Ascending aorta (tissue), 2 donors: ENCODE data around the gene NMUR2. TPM values are rescaled to one million over a fixed set of nuclear protein-coding genes. Genes with fewer than 3 reads are reported as not detected.

Source experiments
- DNase-seq, 2 donors: peaks; one replicate each; pipeline ENCODE4 v3.0.0-alpha.2; 2019; ENCODE audit warnings: low spot score in 2 of 2
- H3K27ac ChIP-seq, 2 donors: fragments of 200-600 bp; sonication (generic); one replicate each; pipeline ENCODE4 v1.5.1; 2016 to 2017; ENCODE audit warnings: mild to moderate bottlenecking in 1 of 2
- H3K27me3 ChIP-seq: fragments of 200-600 bp; sonication (generic); one replicate; pipeline ENCODE4 v1.5.1; 2017
- H3K36me3 ChIP-seq, 2 donors: fragments of 200-600 bp; sonication (generic); one replicate each; pipeline ENCODE4 v1.5.1; 2016
- H3K4me1 ChIP-seq, 2 donors: fragments of 200-600 bp; sonication (generic); one replicate each; pipeline ENCODE4 v1.5.1; 2016 to 2017; ENCODE audit warnings: mild to moderate bottlenecking in 1 of 2
- H3K4me3 ChIP-seq, 2 donors: fragments of 200-600 bp; sonication (generic); one replicate each; pipeline ENCODE4 v1.5.1; 2016 to 2017; ENCODE audit warnings: mild to moderate bottlenecking in 1 of 2
- H3K9me3 ChIP-seq, 2 donors: fragments of 200-600 bp; sonication (generic); one replicate each; pipeline ENCODE4 v1.5.1; 2016
- intact Hi-C: fragments of 100-400 bp; cut with DNase I; formaldehyde crosslinking; loops from one replicate; pipeline ENCODE4 v1.15.1; 2023
- total RNA-seq: library from RNA; depleted of rRNA; stranded (reverse); fragments of >200 nt; gene quantifications from one replicate; pipeline ENCODE4 v1.1.0, GENCODE V29; 2016
- TF ChIP-seq, protein P1 (sequence below), 3 experiments: fragments of 200-600 bp in 2 of 3; fragments of 450-650 bp in 1 of 3; sonication (generic) in 2 of 3; IDR thresholded peaks; one replicate each; pipeline ENCODE4 v1.5.1; 2016 to 2019; ENCODE audit warnings: antibody characterized with exemption in 3 of 3, mild to moderate bottlenecking in 1 of 3, moderate library complexity in 1 of 3

Gene NMUR2
- total RNA-seq, 1 donor from 2014 or later, result not detected

DNA sequence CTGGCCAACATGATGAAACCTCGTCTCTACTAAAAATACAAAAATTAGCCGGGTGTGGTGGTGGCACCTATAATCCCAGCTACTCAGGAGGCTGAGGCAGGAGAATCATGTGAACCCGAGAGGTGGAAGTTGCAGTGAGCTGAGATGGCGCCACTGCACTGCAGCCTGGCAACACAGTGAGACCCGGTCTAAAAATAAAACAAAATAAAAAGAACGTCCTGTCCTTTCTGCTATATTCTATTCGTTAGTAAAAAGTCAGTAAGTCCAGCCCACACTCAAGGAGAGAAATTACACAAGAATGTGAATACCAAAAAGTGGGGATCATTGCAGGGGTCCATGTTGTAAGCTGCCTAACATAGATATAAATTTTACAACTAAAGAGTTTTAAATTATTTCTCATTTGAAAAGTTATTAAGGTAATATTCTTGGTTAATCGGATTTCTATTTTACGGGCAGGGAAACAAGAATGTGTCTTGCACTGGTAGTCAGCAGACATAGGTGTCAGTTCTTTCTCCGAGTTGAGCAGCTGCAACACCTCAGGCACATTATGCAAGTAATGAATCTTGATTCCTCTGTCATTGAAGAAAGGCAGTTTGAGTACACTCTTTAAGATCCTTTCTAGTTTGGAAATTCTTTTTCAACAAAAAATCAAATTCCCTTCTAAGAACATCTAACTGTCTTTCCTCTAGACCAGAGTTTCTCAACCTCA, 24.5 kb downstream of the NMUR2 start:
- Histone ChIP-seq H3K36me3 (no peaks in the 10 kb centered on the region), H3K9me3 (no peaks in the 10 kb centered on the region), H3K27ac (no peak overlapping the region), H3K4me3 (no peak overlapping the region), H3K4me1 (no peaks in the 10 kb centered on the region), H3K27me3 (no peaks in the 10 kb centered on the region)
- TF ChIP-seq, protein P1, sequence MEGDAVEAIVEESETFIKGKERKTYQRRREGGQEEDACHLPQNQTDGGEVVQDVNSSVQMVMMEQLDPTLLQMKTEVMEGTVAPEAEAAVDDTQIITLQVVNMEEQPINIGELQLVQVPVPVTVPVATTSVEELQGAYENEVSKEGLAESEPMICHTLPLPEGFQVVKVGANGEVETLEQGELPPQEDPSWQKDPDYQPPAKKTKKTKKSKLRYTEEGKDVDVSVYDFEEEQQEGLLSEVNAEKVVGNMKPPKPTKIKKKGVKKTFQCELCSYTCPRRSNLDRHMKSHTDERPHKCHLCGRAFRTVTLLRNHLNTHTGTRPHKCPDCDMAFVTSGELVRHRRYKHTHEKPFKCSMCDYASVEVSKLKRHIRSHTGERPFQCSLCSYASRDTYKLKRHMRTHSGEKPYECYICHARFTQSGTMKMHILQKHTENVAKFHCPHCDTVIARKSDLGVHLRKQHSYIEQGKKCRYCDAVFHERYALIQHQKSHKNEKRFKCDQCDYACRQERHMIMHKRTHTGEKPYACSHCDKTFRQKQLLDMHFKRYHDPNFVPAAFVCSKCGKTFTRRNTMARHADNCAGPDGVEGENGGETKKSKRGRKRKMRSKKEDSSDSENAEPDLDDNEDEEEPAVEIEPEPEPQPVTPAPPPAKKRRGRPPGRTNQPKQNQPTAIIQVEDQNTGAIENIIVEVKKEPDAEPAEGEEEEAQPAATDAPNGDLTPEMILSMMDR (IDR thresholded peaks at IDR 0.05), result no peak
- intact Hi-C loops, result no loop called here
- no peak for DNase-seq

DNA sequence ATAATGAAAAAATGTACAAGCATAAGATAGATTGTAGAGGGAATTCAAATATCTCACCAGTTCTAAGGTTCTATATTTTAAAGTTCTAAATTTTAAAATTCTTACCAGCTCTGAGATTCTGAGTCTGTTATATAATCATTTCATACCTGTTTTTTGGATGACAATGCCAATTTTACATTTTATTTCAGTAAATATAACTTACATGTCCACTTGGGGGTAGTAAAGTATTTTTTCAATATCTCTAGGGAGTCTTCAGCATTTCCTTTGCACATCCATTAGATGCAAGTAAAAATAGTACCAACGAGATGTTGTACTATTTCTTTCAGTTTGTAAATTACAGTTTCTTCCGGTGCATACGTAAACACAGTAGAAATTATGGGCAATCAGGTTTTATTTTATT, 25.7 kb downstream of the NMUR2 start:
- Histone ChIP-seq H3K27me3 (no peaks in the 10 kb centered on the region), H3K4me1 (no peaks in the 10 kb centered on the region), H3K27ac (no peak overlapping the region), H3K4me3 (no peak overlapping the region), H3K36me3 (no peaks in the 10 kb centered on the region), H3K9me3 (no peaks in the 10 kb centered on the region)
- intact Hi-C loops, result no loop called here
- DNase-seq, result no peak
- TF ChIP-seq, protein P1 (IDR thresholded peaks at IDR 0.05), result no peak

DNA sequence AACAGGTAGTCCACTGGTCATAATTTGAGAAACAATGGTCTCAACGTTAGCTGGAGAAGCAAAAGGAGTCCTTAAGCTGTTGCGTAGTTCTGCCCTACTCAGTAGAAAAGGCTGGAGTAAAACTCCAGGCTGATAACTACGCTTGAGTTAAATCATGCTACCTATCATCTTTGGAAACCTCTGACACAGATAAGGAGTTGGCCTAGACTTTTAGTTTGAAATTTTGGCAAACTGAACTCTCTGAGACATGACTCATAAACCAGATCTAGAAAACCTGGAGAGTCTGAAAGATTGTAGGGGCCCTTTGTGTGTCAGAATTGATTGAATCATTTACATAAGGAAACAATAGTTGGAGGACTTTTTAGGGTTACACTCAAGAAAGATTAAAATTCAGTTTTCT, 26.3 kb downstream of the NMUR2 start:
- no peak for DNase-seq
- H3K4me1 ChIP-seq, result no peaks in the 10 kb centered on the region
- H3K27ac ChIP-seq, result no peak overlapping the region
- TF ChIP-seq, protein P1 (IDR thresholded peaks at IDR 0.05), result no peak
- H3K4me3 ChIP-seq, result no peak overlapping the region
- no peaks in the 10 kb centered on the region for H3K9me3 ChIP-seq
- intact Hi-C loops, result no loop called here
- no peaks in the 10 kb centered on the region for H3K27me3 ChIP-seq
- H3K36me3 ChIP-seq, result no peaks in the 10 kb centered on the region

DNA sequence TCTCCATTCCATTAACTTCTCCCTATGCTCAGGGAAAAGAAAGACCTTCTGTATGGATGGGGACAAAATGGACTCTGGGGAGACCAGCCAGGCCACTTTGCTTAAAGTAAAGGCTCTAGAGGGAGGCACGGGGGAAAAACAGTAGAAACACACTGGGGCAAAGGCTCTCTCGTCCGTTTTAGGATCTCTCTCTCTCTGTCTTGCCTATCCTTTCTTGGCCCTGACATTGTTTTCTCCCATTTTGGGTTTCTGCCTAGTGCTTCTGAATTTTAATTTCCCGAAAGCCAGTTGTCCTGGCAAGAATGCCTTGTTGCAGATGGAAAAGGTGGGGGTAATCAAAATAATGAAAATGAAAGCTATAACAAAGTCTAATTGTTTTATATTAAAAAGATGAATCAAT, 28.2 kb downstream of the NMUR2 start:
- no peaks in the 10 kb centered on the region for H3K27me3 ChIP-seq
- no peak overlapping the region for H3K4me3 ChIP-seq
- H3K27ac ChIP-seq, result no peak overlapping the region
- TF ChIP-seq, protein P1 (IDR thresholded peaks at IDR 0.05), result no peak
- no peak for DNase-seq
- H3K9me3 ChIP-seq, result no peaks in the 10 kb centered on the region
- intact Hi-C loops, result no loop called here
- H3K36me3 ChIP-seq, result no peaks in the 10 kb centered on the region
- no peaks in the 10 kb centered on the region for H3K4me1 ChIP-seq

DNA sequence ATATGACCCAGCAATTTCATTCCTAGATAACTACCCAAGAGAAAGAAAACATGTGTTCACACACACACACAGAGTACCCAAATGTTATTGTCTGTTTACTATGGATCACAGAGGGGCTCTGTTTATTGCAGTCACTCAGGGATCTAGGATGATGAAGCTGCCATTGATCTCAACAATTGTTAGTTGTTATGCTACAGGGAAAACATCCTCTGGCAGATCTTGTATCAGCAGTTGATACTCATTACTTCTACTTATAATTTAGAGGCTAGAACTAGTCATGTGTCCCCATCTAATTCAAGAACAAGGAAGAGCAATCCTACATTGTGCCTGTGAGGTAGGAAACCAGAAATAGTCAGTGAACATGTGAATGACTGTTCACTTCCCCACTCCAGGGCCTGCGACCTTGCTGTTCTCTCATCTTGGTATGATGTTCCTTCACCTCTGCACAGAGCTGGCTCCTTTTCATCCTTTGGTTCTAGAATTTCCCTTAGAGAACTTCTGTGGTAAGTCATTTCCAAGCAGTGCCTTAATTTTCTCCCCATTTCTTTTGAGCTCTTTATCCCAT, 30.3 kb downstream of the NMUR2 start:
- intact Hi-C loops, result no loop called here
- H3K36me3 ChIP-seq, result no peaks in the 10 kb centered on the region
- TF ChIP-seq, protein P1 (IDR thresholded peaks at IDR 0.05), result no peak

More for the DNA sequence above, 30.3 kb downstream of the NMUR2 start:
- H3K9me3 ChIP-seq, result no peaks in the 10 kb centered on the region
- no peak overlapping the region for H3K4me3 ChIP-seq
- DNase-seq, result no peak
- no peak overlapping the region for H3K27ac ChIP-seq
- no peaks in the 10 kb centered on the region for H3K4me1 ChIP-seq
- H3K27me3 ChIP-seq, result no peaks in the 10 kb centered on the region
